ENCODE results near the gene PLA2G3. TPM values are rescaled to one million over a fixed set of nuclear protein-coding genes. Genes with fewer than 3 reads are reported as not detected.

Gene PLA2G3
- total and polyA plus RNA-seq, 2 of the 13 experiments (the other 11 are each of a cell fraction or from before 2014, with no cell fraction given) = 0.12 to 0.42 TPM

- TF ChIP-seq HMGXB3 (CRISPR knock-in tag; IDR thresholded peaks at IDR 0.05; ENCODE audit: borderline replicate concordance) (0 out of 2 replicates have a peak, but pooled peaks have one; percentile 16), PRDM10 (CRISPR knock-in tag; IDR thresholded peaks at IDR 0.05; ENCODE audit: low read depth) (no peak), ETV5 (CRISPR knock-in tag; IDR thresholded peaks at IDR 0.05; ENCODE audit: borderline replicate concordance) (peak; percentile 11; the same call in 1 of the 2 replicates), FOXO1 (CRISPR knock-in tag; IDR thresholded peaks at IDR 0.05) (0 out of 2 replicates have a peak, but pooled peaks have one; percentile 10), ZFP91 (CRISPR knock-in tag; IDR thresholded peaks at IDR 0.05; ENCODE audit: borderline replicate concordance) (peak; percentile 80; the same call in 1 of the 2 replicates), ZNF792 (CRISPR knock-in tag; IDR thresholded peaks at IDR 0.05) (0 out of 2 replicates have a peak, but pooled peaks have one; percentile 27), MIER3 (CRISPR knock-in tag; IDR thresholded peaks at IDR 0.05; ENCODE audit: borderline replicate concordance) (0 out of 2 replicates have a peak, but pooled peaks have one; percentile 59), SAP130 (CRISPR knock-in tag; IDR thresholded peaks at IDR 0.05; ENCODE audit: low read depth) (peak; percentile 60), GABPB1 (CRISPR knock-in tag; IDR thresholded peaks at IDR 0.05) (peak; percentile 49), ARNTL (CRISPR knock-in tag; IDR thresholded peaks at IDR 0.05) (no peak), CREB1 (IDR thresholded peaks at IDR 0.05) (peak; percentile 34; the same call in 1 of the 2 replicates), CREB1 (CRISPR knock-in tag; IDR thresholded peaks at IDR 0.05) (no peak), SOX5 (CRISPR knock-in tag; IDR thresholded peaks at IDR 0.05; ENCODE audit: borderline replicate concordance) (peak; percentile 39; the same call in 1 of the 2 replicates), ZBTB38 (CRISPR knock-in tag; IDR thresholded peaks at IDR 0.05) (peak; percentile 91), ZNF580 (CRISPR knock-in tag; IDR thresholded peaks at IDR 0.05; ENCODE audit: borderline replicate concordance, low read depth) (no peak), TAF1 (CRISPR knock-in tag; IDR thresholded peaks at IDR 0.05) (peak; percentile 37; the same call in 1 of the 2 replicates), ZNF768 (CRISPR knock-in tag; IDR thresholded peaks at IDR 0.05) (peak; percentile 17; the same call in 1 of the 2 replicates), MEF2D (CRISPR knock-in tag; IDR thresholded peaks at IDR 0.05) (no peak), KDM6A (CRISPR knock-in tag; IDR thresholded peaks at IDR 0.05; ENCODE audit: low read depth) (no peak), MXD1 (CRISPR knock-in tag; IDR thresholded peaks at IDR 0.05) (peak; percentile 63; the same call in 1 of the 2 replicates)
Observed at GRCh38 chr22:31107178-31107893, 33.0 kb downstream of the PLA2G3 start, which contains the start of gene SELENOM (continued).
